ENCODE data around the gene ADAMTS7. TPM values are rescaled to one million over a fixed set of nuclear protein-coding genes. Genes with fewer than 3 reads are reported as not detected.
"Not testable (repeated sequence)": the region's sequence is repeated elsewhere in the genome, so short reads cannot be mapped to it uniquely, and the experiment has no call there.

The ADAMTS7 gene
- polyA plus RNA-seq, 1 donor from 2014 or later: 31.5 TPM

DNA sequence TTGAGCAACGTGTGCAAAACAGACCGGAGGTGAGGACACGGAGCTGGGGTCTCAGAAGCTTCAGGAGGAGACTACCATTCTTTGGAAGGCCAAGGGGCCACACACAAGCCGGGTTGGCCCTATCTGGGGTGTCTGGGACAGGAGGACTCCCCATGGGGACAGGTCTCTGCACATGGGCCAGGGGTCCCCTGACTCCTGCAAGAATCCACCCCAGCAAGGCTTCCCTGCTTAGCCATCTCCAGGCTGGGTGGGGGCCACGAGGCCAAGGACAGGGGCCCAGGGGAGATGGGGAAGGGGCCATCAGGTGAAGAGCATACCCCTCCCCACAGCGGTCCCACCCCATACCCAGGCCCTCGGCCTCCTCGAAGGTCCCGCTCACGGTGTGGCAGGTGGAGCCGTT lies 38.5 kb downstream of the ADAMTS7 start:
- no peaks in the 10 kb centered on the region for H3K9me2 ChIP-seq (ENCODE audit: insufficient read depth, low read length)
- no peak overlapping the region for H3K4me2 ChIP-seq (ENCODE audit: low read length)
- no peak for TF ChIP-seq MXI1 (conservative IDR thresholded peaks at IDR 0.05; ENCODE audit: poor library complexity, severe bottlenecking)
- TF ChIP-seq RAD21 (conservative IDR thresholded peaks at IDR 0.05): no peak
- no peak for TF ChIP-seq POLR2AphosphoS5 (IDR thresholded peaks at IDR 0.05)
- no peak for TF ChIP-seq EP300 (conservative IDR thresholded peaks at IDR 0.05; ENCODE audit: poor library complexity, severe bottlenecking)
- TF ChIP-seq, protein P1, sequence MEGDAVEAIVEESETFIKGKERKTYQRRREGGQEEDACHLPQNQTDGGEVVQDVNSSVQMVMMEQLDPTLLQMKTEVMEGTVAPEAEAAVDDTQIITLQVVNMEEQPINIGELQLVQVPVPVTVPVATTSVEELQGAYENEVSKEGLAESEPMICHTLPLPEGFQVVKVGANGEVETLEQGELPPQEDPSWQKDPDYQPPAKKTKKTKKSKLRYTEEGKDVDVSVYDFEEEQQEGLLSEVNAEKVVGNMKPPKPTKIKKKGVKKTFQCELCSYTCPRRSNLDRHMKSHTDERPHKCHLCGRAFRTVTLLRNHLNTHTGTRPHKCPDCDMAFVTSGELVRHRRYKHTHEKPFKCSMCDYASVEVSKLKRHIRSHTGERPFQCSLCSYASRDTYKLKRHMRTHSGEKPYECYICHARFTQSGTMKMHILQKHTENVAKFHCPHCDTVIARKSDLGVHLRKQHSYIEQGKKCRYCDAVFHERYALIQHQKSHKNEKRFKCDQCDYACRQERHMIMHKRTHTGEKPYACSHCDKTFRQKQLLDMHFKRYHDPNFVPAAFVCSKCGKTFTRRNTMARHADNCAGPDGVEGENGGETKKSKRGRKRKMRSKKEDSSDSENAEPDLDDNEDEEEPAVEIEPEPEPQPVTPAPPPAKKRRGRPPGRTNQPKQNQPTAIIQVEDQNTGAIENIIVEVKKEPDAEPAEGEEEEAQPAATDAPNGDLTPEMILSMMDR (IDR thresholded peaks at IDR 0.05; ENCODE audit: poor library complexity, severe bottlenecking): no peak
- no peak for TF ChIP-seq TAF1 (IDR thresholded peaks at IDR 0.05; ENCODE audit: low read depth)
- TF ChIP-seq, protein P2, sequence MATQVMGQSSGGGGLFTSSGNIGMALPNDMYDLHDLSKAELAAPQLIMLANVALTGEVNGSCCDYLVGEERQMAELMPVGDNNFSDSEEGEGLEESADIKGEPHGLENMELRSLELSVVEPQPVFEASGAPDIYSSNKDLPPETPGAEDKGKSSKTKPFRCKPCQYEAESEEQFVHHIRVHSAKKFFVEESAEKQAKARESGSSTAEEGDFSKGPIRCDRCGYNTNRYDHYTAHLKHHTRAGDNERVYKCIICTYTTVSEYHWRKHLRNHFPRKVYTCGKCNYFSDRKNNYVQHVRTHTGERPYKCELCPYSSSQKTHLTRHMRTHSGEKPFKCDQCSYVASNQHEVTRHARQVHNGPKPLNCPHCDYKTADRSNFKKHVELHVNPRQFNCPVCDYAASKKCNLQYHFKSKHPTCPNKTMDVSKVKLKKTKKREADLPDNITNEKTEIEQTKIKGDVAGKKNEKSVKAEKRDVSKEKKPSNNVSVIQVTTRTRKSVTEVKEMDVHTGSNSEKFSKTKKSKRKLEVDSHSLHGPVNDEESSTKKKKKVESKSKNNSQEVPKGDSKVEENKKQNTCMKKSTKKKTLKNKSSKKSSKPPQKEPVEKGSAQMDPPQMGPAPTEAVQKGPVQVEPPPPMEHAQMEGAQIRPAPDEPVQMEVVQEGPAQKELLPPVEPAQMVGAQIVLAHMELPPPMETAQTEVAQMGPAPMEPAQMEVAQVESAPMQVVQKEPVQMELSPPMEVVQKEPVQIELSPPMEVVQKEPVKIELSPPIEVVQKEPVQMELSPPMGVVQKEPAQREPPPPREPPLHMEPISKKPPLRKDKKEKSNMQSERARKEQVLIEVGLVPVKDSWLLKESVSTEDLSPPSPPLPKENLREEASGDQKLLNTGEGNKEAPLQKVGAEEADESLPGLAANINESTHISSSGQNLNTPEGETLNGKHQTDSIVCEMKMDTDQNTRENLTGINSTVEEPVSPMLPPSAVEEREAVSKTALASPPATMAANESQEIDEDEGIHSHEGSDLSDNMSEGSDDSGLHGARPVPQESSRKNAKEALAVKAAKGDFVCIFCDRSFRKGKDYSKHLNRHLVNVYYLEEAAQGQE (IDR thresholded peaks at IDR 0.05; ENCODE audit: borderline replicate concordance): no peak
- TF ChIP-seq EZH2 (IDR thresholded peaks at IDR 0.05; ENCODE audit: borderline replicate concordance, insufficient read depth, low read length, poor library complexity, severe bottlenecking): no peak
- TF ChIP-seq SMC3 (conservative IDR thresholded peaks at IDR 0.05; ENCODE audit: poor library complexity): no peak
- H3K9ac ChIP-seq (ENCODE audit: low read length): no peak overlapping the region
- H3K79me2 ChIP-seq (replicated peaks; ENCODE audit: insufficient read depth, low read length): no peaks in the 10 kb centered on the region
- H3K9me3 ChIP-seq (ENCODE audit: low read length): no peaks in the 10 kb centered on the region
- H3K27ac ChIP-seq (ENCODE audit: low read length): no peak overlapping the region
- H2AFZ ChIP-seq (ENCODE audit: low read depth, low read length): no peak overlapping the region
- no peaks in the 10 kb centered on the region for H4K20me1 ChIP-seq (ENCODE audit: insufficient read depth)
- no peaks in the 10 kb centered on the region for H3F3A ChIP-seq (ENCODE audit: insufficient read depth, low read length, poor library complexity, severe bottlenecking)
- H3K27me3 ChIP-seq (ENCODE audit: insufficient read depth, low read depth, low read length): no peaks in the 10 kb centered on the region
- no peak overlapping the region for H3K4me3 ChIP-seq (ENCODE audit: low read length)
- no peaks in the 10 kb centered on the region for H3K36me3 ChIP-seq (ENCODE audit: insufficient read depth, low read length)

DNA sequence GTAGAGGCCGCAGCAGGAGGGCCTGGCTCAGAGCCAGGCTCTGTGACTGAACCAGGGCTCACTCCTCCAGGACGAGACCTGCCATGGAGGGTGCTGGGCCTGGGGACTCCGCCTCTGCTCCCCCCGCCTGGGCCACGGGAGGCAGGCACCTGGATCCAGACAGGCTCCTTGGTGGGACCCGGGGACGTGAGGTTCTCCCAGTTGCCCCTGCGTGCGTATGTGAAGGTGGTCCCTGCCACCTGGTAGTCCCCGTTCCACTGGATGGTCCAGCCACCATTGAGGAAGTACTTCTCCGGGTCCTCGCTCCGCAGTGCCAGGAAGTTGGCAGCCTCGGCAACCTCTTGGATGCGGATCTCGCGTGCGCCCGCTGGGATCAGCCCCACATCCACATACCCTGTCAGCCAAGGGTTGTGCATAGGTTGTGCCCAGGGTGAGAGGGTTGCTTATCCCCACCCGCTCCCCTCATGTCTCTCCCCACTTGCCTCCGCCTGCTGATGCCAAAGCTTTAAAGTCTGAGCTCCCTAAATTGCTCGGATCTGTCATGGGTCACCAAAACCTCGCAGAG lies 39.7 kb downstream of the ADAMTS7 start:
- H3K79me2 ChIP-seq (replicated peaks; ENCODE audit: insufficient read depth, low read length); H3K4me3 ChIP-seq (ENCODE audit: low read length); H3K27me3 ChIP-seq (ENCODE audit: insufficient read depth, low read depth, low read length); H3K9me3 ChIP-seq (ENCODE audit: low read length); H2AFZ ChIP-seq (ENCODE audit: low read depth, low read length); H4K20me1 ChIP-seq (ENCODE audit: insufficient read depth); H3K9me2 ChIP-seq (ENCODE audit: insufficient read depth, low read length); H3F3A ChIP-seq (ENCODE audit: insufficient read depth, low read length, poor library complexity, severe bottlenecking); H3K36me3 ChIP-seq (ENCODE audit: insufficient read depth, low read length); H3K9ac ChIP-seq (ENCODE audit: low read length); H3K4me2 ChIP-seq (ENCODE audit: low read length); H3K27ac ChIP-seq (ENCODE audit: low read length): not testable (repeated sequence)

DNA sequence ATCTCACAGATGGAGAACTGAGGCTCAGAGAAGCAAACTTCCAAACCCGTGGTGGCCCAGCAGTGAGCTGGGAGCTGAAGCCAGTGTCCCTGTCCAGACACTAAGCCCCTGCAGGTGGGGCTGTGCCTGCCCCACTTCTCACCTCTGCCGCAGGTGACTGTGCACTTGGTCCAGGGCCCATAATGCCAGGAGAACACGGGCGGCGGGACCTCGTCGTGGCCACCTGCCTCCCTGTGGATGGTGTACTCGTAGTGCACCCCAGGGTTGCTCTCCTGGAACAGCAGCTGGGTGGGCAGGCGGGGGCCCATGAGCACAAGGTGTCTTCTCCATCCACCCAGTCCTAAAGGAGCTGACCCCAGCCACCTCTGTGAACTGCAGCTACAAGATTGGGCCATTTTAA lies 40.2 kb downstream of the ADAMTS7 start:
- H3K9me2 ChIP-seq (ENCODE audit: insufficient read depth, low read length); H3K4me3 ChIP-seq (ENCODE audit: low read length): not testable (repeated sequence)

DNA sequence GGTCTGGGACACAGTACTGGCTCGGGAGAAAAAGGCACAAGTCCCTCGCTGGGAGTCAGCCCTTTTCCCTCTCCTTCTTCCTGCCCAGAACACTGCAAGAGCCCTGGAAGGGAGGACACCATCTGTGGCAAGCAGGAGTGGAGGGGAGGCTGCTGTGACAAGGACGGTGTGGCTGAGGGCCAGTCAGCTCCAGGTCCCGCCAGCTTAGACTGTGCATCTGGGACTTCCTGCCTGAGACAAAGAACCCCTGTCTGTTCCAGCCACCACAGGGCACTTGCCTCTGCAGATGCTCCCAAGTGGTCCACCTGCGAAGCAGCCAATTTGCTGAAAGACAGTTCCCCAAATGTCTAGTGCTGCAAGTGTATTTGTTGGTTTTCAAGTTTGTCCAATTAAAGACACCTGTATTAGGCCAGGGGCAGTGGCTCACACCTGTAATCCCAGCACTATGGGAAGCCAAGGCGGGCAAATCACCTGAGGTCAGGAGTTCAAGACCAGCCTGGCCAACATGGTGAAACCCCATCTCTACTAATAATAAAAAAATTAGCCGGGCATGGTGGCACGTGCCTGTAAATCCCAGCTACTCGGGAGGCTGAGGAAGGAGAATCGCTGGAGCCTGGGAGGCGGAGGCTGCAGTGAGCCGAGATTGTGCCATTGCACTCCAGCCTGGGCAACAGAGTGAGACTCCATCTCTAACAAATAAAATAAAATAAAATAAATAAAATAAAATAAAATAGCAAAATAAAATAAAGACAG lies 41.6 kb downstream of the ADAMTS7 start:
- not testable (repeated sequence) for H3F3A ChIP-seq (ENCODE audit: insufficient read depth, low read length, poor library complexity, severe bottlenecking); H4K20me1 ChIP-seq (ENCODE audit: insufficient read depth); H3K27me3 ChIP-seq (ENCODE audit: insufficient read depth, low read depth, low read length); H3K9me3 ChIP-seq (ENCODE audit: low read length); H3K4me2 ChIP-seq (ENCODE audit: low read length); H3K79me2 ChIP-seq (replicated peaks; ENCODE audit: insufficient read depth, low read length); H3K27ac ChIP-seq (ENCODE audit: low read length); H3K9ac ChIP-seq (ENCODE audit: low read length); H3K36me3 ChIP-seq (ENCODE audit: insufficient read depth, low read length); H3K9me2 ChIP-seq (ENCODE audit: insufficient read depth, low read length); H3K4me3 ChIP-seq (ENCODE audit: low read length); H2AFZ ChIP-seq (ENCODE audit: low read depth, low read length)

More for the DNA sequence above, 40.2 kb downstream of the ADAMTS7 start:
- not testable (repeated sequence) for H4K20me1 ChIP-seq (ENCODE audit: insufficient read depth); H2AFZ ChIP-seq (ENCODE audit: low read depth, low read length); H3K27me3 ChIP-seq (ENCODE audit: insufficient read depth, low read depth, low read length); H3K9ac ChIP-seq (ENCODE audit: low read length); H3K36me3 ChIP-seq (ENCODE audit: insufficient read depth, low read length); H3K9me3 ChIP-seq (ENCODE audit: low read length); H3K4me2 ChIP-seq (ENCODE audit: low read length); H3K27ac ChIP-seq (ENCODE audit: low read length); H3F3A ChIP-seq (ENCODE audit: insufficient read depth, low read length, poor library complexity, severe bottlenecking); H3K79me2 ChIP-seq (replicated peaks; ENCODE audit: insufficient read depth, low read length)

All from neural cell (in vitro differentiated cells).